GM10847 (cell line): ENCODE measurements around the gene SMARCAL1.

Experiments
- POLR2A ChIP-seq: IDR thresholded peaks from 2 replicates; pipeline ENCODE4 v1.6.1; 2011; ENCODE audit not compliant: insufficient read length; ENCODE audit errors: extremely low read depth

Gene SMARCAL1

DNA sequence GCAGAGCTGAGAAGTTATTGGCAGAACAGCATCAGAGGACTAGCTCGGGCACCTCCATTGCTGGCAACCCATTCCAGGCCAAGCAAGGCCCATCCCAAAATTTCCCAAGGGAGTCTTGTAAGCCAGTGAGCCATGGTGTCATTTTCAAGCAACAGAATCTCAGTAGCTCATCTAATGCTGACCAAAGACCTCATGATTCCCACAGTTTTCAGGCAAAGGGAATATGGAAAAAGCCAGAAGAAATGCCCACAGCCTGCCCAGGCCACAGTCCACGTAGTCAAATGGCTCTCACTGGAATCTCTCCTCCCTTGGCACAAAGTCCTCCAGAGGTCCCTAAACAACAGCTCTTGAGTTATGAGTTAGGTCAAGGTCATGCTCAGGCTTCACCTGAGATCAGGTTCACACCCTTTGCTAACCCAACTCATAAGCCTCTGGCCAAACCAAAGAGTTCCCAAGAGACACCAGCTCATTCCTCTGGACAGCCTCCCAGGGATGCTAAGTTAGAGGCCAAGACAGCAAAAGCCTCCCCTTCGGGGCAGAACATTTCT lies 2.6 kb downstream of the SMARCAL1 start:
- no peak for TF ChIP-seq POLR2A

DNA sequence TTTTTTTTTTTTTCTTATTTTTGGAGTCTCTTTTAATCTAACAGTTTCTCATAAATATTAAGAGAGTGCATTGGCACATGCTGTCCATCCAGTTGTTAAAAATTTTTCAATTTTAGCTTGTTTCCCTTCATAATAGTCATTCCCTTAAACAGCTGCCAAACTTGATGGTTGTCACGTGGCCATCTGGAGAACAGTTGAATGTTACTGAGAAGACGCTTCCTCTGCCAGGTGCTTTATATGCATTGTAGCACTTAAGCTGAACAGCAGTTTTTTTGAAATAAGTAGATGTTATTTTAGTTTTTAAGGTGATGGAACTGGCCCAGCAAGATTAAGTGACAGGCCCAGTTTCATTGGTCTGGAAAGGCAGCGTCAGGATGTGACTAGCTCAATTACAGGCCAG lies 3.3 kb downstream of the SMARCAL1 start:
- no peak for TF ChIP-seq POLR2A

DNA sequence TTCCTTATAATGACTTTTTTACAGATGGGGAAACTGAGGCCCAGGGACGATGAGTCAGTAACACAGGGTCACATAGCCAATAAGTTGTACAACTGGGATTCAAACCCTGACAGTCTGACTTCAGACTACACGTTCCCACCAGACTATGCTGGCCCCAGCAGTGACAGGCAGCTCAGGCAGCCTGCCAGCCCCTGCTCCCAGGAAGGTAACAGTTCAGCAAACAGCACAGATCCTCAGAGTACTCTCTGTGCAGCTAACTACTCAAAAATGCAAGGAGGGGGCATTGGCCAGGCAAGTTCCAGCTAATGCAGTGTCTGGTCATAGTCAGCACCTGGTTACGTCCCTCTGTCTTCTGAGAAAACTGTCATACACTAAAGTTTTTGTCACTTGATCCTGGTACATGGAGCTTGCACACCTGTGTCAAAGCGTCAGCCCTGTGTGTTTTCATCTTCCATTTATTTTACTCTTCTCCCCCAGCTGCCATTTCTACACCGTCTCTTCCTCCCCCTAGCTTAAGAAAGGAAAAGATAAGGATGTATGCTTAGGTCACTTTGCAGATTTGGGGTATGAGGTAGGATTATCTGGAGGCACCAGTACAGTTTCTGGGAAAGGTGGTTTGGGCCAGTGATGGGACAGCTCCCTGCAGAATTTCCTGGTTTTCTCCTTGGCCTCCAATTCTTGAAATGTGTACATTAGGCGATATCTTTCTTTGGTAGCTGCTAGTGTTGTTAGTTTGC lies 4.5 kb downstream of the SMARCAL1 start:
- no peak for TF ChIP-seq POLR2A

DNA sequence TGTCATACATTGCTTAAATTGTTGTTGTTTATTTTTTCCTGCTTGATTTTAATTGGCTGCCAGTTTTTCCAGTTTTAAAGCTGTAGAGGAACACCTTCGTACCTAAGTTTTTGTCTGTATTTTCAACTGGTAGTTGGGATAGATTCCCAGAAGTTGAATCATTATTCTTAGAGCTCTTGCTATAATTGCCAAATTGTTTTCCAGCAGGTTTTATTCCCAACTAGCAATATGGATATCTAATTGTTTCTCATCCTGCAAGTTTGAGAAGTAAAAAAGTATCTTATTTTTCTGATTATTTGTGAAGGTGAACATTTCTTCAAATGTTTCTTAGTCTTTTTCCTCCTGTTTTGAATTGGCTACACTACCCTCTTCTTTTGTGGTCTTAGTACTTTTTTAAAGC lies 6.7 kb downstream of the SMARCAL1 start:
- TF ChIP-seq POLR2A = no peak

DNA sequence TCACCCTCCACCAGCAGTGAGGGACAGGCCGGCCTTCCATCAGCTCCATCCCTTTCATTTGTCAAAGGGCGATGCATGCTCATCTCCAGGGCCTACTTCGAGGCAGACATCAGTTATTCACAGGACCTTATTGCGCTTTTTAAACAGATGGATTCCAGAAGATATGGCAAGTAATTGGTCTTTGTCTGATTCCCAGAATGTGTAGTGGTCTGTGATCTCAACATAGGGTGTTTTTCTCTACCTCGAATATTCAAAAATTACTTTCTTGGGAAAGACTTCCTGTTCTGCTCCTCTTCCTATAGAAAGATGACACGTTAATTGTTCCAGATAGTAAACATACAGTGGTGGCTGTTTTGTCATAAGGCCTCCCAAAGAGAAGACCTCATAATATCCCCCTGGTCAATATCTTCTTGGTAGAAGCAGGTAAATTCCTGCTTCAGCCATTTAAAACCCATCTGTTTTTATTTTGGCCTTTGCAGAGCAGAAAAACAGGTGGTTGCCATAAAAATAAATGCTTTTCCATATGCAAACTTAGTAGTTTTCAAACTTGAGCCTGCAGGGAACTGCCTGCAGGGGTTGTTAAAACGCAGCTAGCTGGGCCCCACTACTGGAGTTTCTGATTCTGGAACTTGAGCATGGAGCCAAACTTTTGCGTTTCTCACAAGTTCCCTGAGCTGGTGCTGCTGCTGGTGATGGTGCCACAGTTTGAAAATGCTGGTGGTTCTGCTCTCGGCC lies 8.2 kb downstream of the SMARCAL1 start:
- TF ChIP-seq POLR2A = no peak

DNA sequence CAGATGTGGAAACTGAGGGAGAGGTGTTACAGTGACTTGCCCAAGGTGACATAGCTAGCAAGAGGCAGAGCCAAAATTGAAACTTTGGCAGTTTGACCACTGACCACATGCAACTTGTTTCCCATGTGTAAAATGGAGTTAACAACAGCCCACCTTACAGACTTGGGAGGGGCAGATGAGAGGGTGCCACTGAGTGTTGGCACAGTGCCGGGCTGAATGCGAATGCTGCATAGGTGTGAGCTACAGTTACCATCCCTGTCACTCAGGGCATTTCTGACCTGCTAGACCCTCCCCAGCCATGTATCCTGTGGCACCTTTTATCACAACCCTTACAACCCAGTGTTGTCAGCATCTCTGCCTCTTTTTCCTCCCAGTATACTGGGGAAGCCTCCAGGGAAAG lies 10.8 kb downstream of the SMARCAL1 start:
- TF ChIP-seq POLR2A = no peak

DNA sequence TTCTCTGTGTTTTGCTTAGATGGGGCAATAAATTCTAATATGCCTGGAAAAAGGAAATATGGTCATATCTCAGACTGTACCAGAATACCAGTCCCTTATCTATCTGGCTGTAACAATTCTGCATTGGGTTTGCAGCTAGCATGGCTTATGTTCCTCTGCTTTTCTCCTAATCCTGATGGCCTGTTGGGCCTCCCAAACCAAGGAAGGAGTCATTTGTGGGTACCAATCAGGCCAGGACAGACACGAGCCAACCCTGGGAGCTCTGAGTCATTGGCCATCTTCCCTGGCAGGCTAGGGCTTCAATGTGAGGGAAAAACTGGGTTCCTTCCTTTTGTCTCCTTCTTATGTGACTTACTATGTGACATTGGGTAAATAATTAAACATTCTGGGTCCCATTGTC lies 12.0 kb downstream of the SMARCAL1 start:
- TF ChIP-seq POLR2A = no peak

DNA sequence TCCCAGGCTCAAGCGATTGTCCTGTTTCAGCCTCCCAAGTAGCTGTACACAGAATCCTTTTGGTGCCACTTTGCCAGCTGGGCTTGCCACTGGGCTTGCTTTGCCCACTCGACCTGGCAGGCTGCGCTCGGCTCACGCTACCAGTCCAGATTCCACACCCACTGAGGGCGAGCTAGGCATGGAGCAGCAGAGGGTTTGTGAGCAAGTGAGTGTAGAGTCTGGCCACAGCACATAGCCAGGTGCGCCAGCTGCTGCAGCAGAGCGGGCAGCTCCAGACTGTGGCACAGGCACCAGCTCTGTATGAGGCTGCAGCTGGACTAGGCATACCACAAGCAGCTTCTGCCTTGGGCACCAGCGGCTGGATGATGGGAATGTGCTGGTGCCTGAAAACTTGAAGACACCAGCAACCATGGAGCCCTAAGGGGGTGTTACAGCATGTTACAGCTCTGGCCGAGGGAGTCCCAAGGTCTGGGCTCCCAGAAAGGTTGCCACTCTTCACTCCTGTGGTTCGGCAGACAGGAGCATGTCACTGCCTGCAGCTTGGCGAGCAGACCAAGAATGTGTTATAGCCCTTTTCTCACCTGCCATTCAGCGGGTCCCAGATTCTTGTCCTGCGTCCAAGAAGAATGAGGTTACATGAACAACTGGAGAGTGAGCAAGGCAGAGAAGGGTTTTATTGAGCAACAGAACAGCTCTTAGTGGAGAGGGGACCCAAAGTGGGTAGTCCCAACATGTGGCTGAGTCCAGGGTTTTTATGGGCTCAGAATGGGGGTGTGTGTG lies 12.9 kb downstream of the SMARCAL1 start:
- no peak for TF ChIP-seq POLR2A

DNA sequence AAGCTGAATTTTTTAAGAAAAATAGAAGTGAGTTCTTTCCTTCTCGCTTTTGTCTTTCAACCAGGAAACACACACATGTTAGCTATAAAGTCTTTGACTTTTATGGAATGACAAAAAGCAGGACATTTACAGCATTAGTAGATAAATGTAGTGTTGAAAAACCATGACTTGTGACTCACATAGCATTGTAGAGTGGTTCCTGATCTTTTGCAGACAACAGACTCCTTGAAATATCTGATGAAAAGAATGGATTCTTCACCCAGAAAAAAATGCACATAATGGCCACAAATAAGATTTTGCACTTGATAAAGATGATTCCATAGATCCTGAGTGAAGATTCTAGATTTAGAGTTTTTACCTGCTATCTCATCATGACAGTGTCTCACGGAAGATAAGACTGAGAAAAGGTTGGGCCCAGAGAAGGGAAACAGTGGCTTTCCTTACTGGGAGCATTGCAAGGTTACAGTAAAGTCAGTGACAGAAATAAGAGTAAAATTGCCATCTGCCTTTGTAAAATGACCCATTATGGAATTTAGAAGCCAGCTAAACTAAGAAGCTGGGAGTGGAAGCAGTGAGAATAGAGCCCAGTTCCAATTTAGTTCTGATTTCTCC lies 14.0 kb downstream of the SMARCAL1 start:
- no peak for TF ChIP-seq POLR2A

DNA sequence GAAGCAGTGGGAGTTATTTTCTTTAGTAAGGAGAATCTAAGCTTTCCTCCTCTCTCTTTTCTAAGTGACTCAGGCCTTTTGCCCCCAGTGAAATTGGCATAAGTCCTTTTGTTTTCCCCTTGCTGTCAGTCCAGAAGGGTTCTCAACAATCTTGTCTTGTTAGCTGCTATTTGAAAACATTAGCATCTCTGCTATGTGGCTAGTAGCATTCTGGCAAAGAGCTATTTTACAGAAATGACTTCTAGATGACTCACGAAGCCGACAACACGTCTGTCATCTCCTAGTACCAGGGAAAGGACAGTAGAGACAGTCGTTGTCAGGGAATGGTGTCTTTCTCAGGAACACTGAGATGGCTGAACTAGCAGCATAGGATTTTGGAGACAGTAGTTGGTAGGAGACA lies 14.7 kb downstream of the SMARCAL1 start:
- TF ChIP-seq POLR2A = no peak

DNA sequence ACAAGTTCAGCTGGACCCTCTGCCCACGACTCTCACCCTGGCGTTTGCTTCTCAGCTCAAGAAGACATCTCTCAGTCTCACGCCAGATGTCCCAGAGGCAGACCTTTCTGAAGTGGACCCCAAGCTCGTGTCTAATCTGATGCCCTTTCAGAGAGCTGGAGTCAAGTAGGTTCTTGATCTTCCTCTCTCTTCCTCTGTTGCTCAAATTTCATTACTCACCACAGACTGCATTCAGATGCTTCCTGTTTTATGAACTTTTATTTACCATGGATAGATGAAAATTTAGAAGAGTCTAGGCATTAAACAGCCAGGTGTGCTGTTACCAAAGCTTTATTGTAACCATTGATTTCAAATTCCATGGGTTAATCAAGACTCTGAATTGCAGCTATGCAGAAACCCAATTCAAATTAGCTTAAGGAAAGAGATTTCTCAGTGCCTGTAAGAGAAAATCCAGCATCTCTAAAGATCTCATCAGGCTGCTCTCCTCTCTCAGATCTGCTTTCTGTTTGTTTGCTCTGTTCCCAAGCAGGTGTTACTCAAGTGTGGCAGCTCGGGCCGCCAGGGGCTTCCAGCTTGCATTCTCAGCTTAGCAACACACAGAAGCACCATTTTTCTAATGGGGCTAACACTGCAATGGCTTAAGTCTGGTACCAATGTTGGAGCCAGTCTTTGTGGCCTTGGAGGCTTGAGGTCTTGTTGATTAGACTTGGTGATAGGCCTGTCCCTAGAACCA lies 16.5 kb downstream of the SMARCAL1 start:
- no peak for TF ChIP-seq POLR2A

DNA sequence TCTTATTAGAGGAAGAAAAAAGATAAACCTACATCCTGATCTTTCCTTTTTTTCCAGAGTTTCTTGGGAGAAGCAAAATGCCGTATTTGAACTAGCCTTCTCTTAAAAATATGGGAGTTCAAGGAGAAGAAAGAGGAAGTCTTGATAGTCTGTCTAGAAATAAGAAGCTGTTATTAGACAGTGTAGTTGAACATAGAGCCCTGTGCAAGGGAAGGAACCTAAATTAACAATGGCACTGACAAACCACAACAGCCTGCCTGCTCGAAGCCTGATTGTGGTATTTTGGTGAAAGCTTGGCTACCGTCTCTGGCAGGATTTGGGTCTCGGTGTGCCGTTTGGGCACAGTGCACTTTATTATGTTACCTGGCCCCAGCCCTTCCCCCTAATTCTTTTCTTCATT lies 17.1 kb downstream of the SMARCAL1 start:
- no peak for TF ChIP-seq POLR2A

DNA sequence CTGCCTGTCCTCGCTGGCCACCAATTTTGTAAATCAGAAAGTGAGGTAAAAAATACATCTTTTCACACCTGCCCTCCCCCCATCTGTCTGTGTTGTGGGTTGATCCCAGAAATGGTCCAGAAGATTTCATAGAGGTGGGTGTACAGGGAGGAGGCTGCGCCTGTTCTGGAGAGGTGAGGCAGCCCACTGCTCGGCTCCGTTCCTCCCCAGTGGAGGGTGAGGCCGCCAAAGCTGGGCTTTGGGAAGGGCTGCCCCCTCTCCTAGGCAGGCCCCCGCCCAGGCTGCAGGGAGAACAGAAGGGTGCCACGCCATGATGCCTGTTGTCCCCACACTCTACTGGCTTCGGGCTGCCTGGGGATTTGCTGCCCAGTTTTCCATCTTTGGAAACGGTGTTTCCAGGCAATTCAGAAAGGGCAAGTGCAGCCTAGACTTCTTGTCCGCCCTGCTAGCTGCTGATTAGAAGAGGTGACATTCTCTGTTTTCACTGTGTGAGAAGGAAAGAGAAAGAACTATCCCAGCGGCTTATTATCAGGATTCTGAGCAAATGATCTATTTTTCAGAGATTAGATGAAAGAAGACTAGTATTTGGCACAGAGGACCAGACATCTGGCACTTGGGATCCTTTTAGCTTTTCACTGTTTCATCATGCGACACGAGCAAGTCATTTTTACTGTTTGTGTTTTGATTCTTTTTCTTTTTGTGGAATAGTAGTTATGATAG lies 18.7 kb downstream of the SMARCAL1 start:
- TF ChIP-seq POLR2A = no peak

DNA sequence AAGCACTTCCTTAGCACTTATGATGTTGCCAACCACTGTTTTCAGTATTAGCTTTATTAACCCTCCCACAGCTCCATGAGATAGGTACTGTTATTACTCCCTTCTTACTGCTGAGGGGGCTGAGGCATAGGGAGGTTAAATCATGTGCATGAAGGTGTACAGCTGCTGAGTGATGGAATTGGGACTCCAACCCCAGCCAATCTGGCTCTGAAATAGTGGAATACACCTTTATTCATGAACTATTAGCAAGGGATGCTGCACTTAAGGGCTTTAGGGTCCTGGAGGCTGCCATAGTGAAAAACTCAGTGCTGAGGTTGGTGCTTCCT lies 19.2 kb downstream of the SMARCAL1 start:
- TF ChIP-seq POLR2A = no peak
